Progenitor cell of endocrine pancreas (in vitro differentiated cells): ENCODE results near the gene EYA4. TPM values are rescaled to one million over a fixed set of nuclear protein-coding genes. Genes with fewer than 3 reads are reported as not detected.

Experiments used
- DNase-seq: peaks from one replicate; pipeline ENCODE4 v3.0.0; 2021; ENCODE audit warnings: low spot score; ENCODE audit not compliant: unreplicated experiment
- H3K27ac Mint-ChIP-seq: 2 replicates; pipeline ENCODE4 v1.8.0; 2021; ENCODE audit warnings: mild to moderate bottlenecking, moderate library complexity, mixed read lengths
- H3K27me3 Mint-ChIP-seq: 2 replicates; pipeline ENCODE4 v1.8.0; 2021; ENCODE audit warnings: mixed read lengths
- H3K36me3 Mint-ChIP-seq: 2 replicates; pipeline ENCODE4 v1.8.0; 2022; ENCODE audit warnings: mixed read lengths; ENCODE audit not compliant: insufficient read depth
- H3K4me1 Mint-ChIP-seq: 2 replicates; pipeline ENCODE4 v1.8.0; 2021; ENCODE audit warnings: low read depth, mixed read lengths
- H3K4me3 Mint-ChIP-seq: 2 replicates; pipeline ENCODE4 v1.8.0; 2021; ENCODE audit warnings: low read depth, mild to moderate bottlenecking, moderate library complexity, mixed read lengths
- H3K9me3 Mint-ChIP-seq: 2 replicates; pipeline ENCODE4 v1.8.0; 2021; ENCODE audit warnings: low read depth, mixed read lengths
- total RNA-seq: library from RNA; stranded (reverse); gene quantifications from 2 replicates; pipeline ENCODE4 v1.2.1, GENCODE V29; 2021
- TF ChIP-seq, protein P1 (sequence below): fragments of 200-600 bp; sonication (generic); IDR thresholded peaks from one replicate; pipeline ENCODE4 v1.5.0; 2021; ENCODE audit warnings: antibody characterized with exemption, mild to moderate bottlenecking; ENCODE audit not compliant: unreplicated experiment

EYA4 gene
- total RNA-seq, 1 donor from 2014 or later, result 0.41 TPM

- no peaks in the 10 kb centered on the region for H3K9me3 Mint-ChIP-seq
Measured at GRCh38 chr6:133297657-133298056, 56.5 kb downstream of the EYA4 start.

DNA sequence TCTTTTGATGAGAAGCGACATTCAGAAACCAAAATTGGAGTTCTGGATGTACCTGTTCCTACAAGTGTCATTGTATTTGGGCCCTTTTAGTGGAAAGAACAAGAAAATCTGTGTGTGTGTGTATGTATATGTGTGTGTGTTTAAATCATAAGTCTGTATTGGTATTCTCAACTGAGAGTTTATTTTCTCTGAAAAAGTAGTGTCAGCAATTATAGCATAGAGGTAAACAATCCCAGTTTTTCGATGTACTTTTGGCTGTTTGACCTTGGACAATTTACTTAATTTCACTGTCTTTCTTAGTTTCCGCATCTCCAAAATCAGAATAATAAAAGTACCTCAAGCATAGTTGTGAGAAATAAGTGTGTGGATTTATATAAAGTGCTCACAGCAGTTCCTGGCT, 57.2 kb downstream of the EYA4 start:
- H3K27ac Mint-ChIP-seq, result no peak overlapping the region
- no peaks in the 10 kb centered on the region for H3K27me3 Mint-ChIP-seq
- TF ChIP-seq, protein P1, sequence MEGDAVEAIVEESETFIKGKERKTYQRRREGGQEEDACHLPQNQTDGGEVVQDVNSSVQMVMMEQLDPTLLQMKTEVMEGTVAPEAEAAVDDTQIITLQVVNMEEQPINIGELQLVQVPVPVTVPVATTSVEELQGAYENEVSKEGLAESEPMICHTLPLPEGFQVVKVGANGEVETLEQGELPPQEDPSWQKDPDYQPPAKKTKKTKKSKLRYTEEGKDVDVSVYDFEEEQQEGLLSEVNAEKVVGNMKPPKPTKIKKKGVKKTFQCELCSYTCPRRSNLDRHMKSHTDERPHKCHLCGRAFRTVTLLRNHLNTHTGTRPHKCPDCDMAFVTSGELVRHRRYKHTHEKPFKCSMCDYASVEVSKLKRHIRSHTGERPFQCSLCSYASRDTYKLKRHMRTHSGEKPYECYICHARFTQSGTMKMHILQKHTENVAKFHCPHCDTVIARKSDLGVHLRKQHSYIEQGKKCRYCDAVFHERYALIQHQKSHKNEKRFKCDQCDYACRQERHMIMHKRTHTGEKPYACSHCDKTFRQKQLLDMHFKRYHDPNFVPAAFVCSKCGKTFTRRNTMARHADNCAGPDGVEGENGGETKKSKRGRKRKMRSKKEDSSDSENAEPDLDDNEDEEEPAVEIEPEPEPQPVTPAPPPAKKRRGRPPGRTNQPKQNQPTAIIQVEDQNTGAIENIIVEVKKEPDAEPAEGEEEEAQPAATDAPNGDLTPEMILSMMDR, result no peak
- no peak overlapping the region for H3K4me3 Mint-ChIP-seq
- no peaks in the 10 kb centered on the region for H3K9me3 Mint-ChIP-seq
- no peaks in the 10 kb centered on the region for H3K4me1 Mint-ChIP-seq
- H3K36me3 Mint-ChIP-seq, result no peaks in the 10 kb centered on the region
- no peak for DNase-seq

More at GRCh38 chr6:133297657-133298056, 56.5 kb downstream of the EYA4 start:
- no peak for DNase-seq
- Mint-ChIP-seq H3K27me3 (no peaks in the 10 kb centered on the region), H3K4me3 (no peak overlapping the region), H3K4me1 (no peaks in the 10 kb centered on the region), H3K27ac (no peak overlapping the region), H3K36me3 (no peaks in the 10 kb centered on the region)
- TF ChIP-seq, protein P1, result no peak

- H3K4me3 Mint-ChIP-seq, result no peak overlapping the region
- H3K27ac Mint-ChIP-seq, result no peak overlapping the region
- TF ChIP-seq, protein P1, result no peak
- no peaks in the 10 kb centered on the region for H3K9me3 Mint-ChIP-seq
- H3K27me3 Mint-ChIP-seq, result no peaks in the 10 kb centered on the region
- H3K4me1 Mint-ChIP-seq, result no peaks in the 10 kb centered on the region
- no peak for DNase-seq
- no peaks in the 10 kb centered on the region for H3K36me3 Mint-ChIP-seq
Measured at GRCh38 chr6:133298801-133299200, 57.6 kb downstream of the EYA4 start.

DNA sequence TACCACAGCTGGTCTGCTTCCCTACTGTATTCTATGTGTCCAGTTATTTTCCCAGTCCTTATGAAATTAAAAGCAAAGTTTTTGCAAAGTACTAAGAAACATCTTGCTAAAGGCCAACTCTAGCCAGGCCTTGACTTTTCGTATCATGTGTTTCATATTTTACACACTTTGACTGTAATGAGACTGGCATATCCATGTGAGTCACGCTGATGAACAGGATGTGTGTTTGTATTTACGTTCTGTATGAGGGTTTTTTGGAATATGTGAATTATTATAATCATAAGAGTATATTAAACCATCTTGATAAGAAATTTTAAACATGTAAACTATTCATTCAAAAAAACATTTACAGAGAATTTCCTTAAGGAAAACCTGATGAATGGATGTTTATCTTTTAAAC, 59.7 kb downstream of the EYA4 start:
- no peak for DNase-seq
- Mint-ChIP-seq H3K4me3 (no peak overlapping the region), H3K4me1 (no peaks in the 10 kb centered on the region), H3K9me3 (no peaks in the 10 kb centered on the region), H3K36me3 (no peaks in the 10 kb centered on the region), H3K27me3 (no peaks in the 10 kb centered on the region), H3K27ac (no peak overlapping the region)
- TF ChIP-seq, protein P1, result no peak

GRCh38 chr6:133301835-133302234, 60.7 kb downstream of the EYA4 start:
- H3K4me1 Mint-ChIP-seq, result no peaks in the 10 kb centered on the region
- H3K27me3 Mint-ChIP-seq, result no peaks in the 10 kb centered on the region
- no peak overlapping the region for H3K4me3 Mint-ChIP-seq
- no peaks in the 10 kb centered on the region for H3K36me3 Mint-ChIP-seq
- no peak overlapping the region for H3K27ac Mint-ChIP-seq
- TF ChIP-seq, protein P1, result no peak
- DNase-seq, result no peak
- no peaks in the 10 kb centered on the region for H3K9me3 Mint-ChIP-seq
